Uterus (tissue), 2 donors: ENCODE measurements around the gene ATP6V1B1.

Source experiments
- POLR2A ChIP-seq, 2 donors: fragments of 450-650 bp; IDR thresholded peaks; one replicate each; pipeline ENCODE4 v1.6.1; 2016; ENCODE audit warnings: antibody characterized with exemption in 2 of 2, mild to moderate bottlenecking in 1 of 2, moderate library complexity in 1 of 2
- TF ChIP-seq, protein P1 (sequence below), 4 experiments: fragments of 200-600 bp in 2 of 4; fragments of 450-650 bp in 2 of 4; sonication (generic) in 2 of 4; IDR thresholded peaks; one replicate each; pipeline ENCODE4 v1.5.1; 2016 to 2019; ENCODE audit warnings: antibody characterized with exemption in 4 of 4, mild to moderate bottlenecking in 2 of 4, moderate library complexity in 1 of 4

- TF ChIP-seq, protein P1, sequence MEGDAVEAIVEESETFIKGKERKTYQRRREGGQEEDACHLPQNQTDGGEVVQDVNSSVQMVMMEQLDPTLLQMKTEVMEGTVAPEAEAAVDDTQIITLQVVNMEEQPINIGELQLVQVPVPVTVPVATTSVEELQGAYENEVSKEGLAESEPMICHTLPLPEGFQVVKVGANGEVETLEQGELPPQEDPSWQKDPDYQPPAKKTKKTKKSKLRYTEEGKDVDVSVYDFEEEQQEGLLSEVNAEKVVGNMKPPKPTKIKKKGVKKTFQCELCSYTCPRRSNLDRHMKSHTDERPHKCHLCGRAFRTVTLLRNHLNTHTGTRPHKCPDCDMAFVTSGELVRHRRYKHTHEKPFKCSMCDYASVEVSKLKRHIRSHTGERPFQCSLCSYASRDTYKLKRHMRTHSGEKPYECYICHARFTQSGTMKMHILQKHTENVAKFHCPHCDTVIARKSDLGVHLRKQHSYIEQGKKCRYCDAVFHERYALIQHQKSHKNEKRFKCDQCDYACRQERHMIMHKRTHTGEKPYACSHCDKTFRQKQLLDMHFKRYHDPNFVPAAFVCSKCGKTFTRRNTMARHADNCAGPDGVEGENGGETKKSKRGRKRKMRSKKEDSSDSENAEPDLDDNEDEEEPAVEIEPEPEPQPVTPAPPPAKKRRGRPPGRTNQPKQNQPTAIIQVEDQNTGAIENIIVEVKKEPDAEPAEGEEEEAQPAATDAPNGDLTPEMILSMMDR (IDR thresholded peaks at IDR 0.05): no peak
- TF ChIP-seq POLR2A (IDR thresholded peaks at IDR 0.05): no peak
Observed at GRCh38 chr2:71006323-71006722, 70.6 kb downstream of the ATP6V1B1 start.
